Gastrocnemius medialis (tissue), 4 donors: Measurements from ENCODE around the gene FEZ2.

Source experiments
- POLR2A ChIP-seq, 2 donors: fragments of 450-650 bp; IDR thresholded peaks; one replicate each; pipeline ENCODE4 v1.6.1; 2017; ENCODE audit warnings: antibody characterized with exemption in 2 of 2, mild to moderate bottlenecking in 2 of 2, moderate library complexity in 2 of 2
- TF ChIP-seq, protein P1 (sequence below), 5 experiments: fragments of 450-650 bp in 3 of 5; fragments of 200-600 bp in 2 of 5; sonication (generic) in 2 of 5; IDR thresholded peaks in 4 of 5; conservative IDR thresholded peaks in 1 of 5; 1 replicate in 4 of 5; 2 replicates in 1 of 5; pipeline ENCODE4 v1.5.1; 2016 to 2019; ENCODE audit warnings: antibody characterized with exemption in 5 of 5, mild to moderate bottlenecking in 3 of 5, moderate library complexity in 3 of 5

DNA sequence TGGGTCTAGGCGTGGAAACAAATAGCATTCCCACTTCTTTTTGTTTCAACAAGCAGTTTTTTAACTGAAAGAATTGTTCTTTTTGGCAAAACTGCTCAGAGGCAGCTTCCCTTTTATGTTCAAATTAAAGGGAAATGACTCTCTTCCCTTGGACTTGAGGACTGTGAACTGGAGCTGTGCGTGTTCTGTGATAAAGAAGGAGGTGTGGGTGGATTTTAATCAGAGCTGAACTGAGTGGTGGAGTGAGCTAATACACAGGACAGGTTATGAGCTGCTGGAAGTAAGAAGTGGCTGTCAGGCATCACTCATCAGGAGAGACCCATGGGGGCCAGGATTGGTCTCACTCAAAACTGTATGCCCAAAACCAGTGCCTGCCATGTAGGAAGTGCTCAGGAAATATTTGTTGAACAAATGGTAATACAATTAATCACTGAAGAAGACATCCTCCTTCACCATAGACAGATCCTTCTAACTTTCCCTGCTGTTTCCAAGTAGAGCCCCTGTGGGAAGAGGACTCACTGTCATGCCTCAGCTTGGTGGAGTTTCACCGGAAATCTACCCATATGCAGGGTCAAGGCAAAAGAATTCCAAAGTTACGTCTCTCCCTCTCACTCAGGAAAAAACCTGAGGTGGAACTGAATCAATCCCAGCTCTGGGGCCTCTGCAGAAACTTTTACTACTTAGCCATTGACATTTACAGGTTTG is 55.9 kb downstream of the FEZ2 start:
- TF ChIP-seq, protein P1, sequence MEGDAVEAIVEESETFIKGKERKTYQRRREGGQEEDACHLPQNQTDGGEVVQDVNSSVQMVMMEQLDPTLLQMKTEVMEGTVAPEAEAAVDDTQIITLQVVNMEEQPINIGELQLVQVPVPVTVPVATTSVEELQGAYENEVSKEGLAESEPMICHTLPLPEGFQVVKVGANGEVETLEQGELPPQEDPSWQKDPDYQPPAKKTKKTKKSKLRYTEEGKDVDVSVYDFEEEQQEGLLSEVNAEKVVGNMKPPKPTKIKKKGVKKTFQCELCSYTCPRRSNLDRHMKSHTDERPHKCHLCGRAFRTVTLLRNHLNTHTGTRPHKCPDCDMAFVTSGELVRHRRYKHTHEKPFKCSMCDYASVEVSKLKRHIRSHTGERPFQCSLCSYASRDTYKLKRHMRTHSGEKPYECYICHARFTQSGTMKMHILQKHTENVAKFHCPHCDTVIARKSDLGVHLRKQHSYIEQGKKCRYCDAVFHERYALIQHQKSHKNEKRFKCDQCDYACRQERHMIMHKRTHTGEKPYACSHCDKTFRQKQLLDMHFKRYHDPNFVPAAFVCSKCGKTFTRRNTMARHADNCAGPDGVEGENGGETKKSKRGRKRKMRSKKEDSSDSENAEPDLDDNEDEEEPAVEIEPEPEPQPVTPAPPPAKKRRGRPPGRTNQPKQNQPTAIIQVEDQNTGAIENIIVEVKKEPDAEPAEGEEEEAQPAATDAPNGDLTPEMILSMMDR (IDR thresholded peaks at IDR 0.05 in 4 of 5, conservative IDR thresholded peaks at IDR 0.05 in 1 of 5) = no peak
- TF ChIP-seq POLR2A (IDR thresholded peaks at IDR 0.05) = no peak
